Heart right ventricle (tissue), 16 donors: Measurements from ENCODE around the gene GNA12. TPM values are rescaled to one million over a fixed set of nuclear protein-coding genes. Genes with fewer than 3 reads are reported as not detected.

Experiments used
- ATAC-seq, 8 donors: fragments of 200-7000 bp; cut with Tn5 transposase; one replicate each; pipeline ENCODE4 v1.9.1; 2020; ENCODE audit warnings: mild to moderate bottlenecking in 8 of 8, moderate library complexity in 8 of 8, moderate number of reproducible peaks in 1 of 8
- DNase-seq, 2 donors: peaks; one replicate each; pipeline ENCODE4 v3.0.0-alpha.2; 2020
- H3K27ac ChIP-seq, 10 donors: fragments of 200-600 bp; sonication (generic) in 2 of 10; one replicate each; pipeline versions ENCODE4 v1.5.0 to v1.8.0; 2020 to 2022; ENCODE audit warnings: mild to moderate bottlenecking in 3 of 10
- H3K27me3 ChIP-seq, 7 donors: fragments of 200-600 bp; one replicate each; pipeline ENCODE4 v1.8.0; 2021 to 2022; ENCODE audit warnings: mild to moderate bottlenecking in 2 of 7
- H3K36me3 ChIP-seq, 9 donors: fragments of 200-600 bp; sonication (generic) in 1 of 9; one replicate each; pipeline versions ENCODE4 v1.5.0 to v1.8.0; 2020 to 2022; ENCODE audit warnings: mild to moderate bottlenecking in 2 of 9
- H3K4me1 ChIP-seq, 9 donors: fragments of 200-600 bp; sonication (generic) in 1 of 9; one replicate each; pipeline versions ENCODE4 v1.5.0 to v1.8.0; 2020 to 2022; ENCODE audit warnings: mild to moderate bottlenecking in 4 of 9
- H3K4me3 ChIP-seq, 10 donors: fragments of 200-600 bp; sonication (generic) in 2 of 10; one replicate each; pipeline versions ENCODE4 v1.5.0 to v1.8.0; 2020 to 2022; ENCODE audit warnings: mild to moderate bottlenecking in 7 of 10, moderate library complexity in 2 of 10
- H3K9me3 ChIP-seq, 11 donors: fragments of 200-600 bp in 10 of 11; sonication (generic) in 2 of 11; one replicate each; pipeline versions ENCODE4 v1.5.0 to v1.8.0; 2013 to 2022; ENCODE audit warnings: mild to moderate bottlenecking in 2 of 11, control low read depth in 1 of 11, moderate library complexity in 1 of 11
- CTCF ChIP-seq, 9 donors: fragments of 200-600 bp; sonication (generic) in 2 of 9; IDR thresholded peaks; one replicate each; pipeline versions ENCODE4 v1.5.0 to v1.8.0; 2021 to 2022; ENCODE audit warnings: antibody characterized with exemption in 9 of 9, mild to moderate bottlenecking in 5 of 9, moderate library complexity in 1 of 9
- WGBS, 2 donors: extraction: QIAGEN DNeasy Blood & Tissue Kit; methylation state at CpG; one replicate each; pipeline ENCODE4 v1.1.7; 2013; ENCODE audit warnings: inconsistent platforms in 1 of 2; 5-methylcytosine and 5-hydroxymethylcytosine counted together
- intact Hi-C, 10 donors: fragments of 100-400 bp; cut with DNase I; formaldehyde crosslinking; loops; one replicate each; pipeline versions ENCODE4 v1.11.1 to v1.14.2; 2022
- polyA plus RNA-seq, 2 donors: library from polyadenylated mRNA; stranded (reverse); fragments of 200-250 nt; gene quantifications; one replicate each; pipeline ENCODE4 v1.2.3, GENCODE V29; 2013
- total RNA-seq, 10 donors: library from RNA; stranded (reverse); fragmentation: NEBNext Ultra II Directional in 3 of 10; extraction: Animal tissue kit (Norgen Biotek cat#: 25700) in 3 of 10; gene quantifications; one replicate each; pipeline versions ENCODE4 v1.2.1 to v1.2.4, GENCODE V29; 2021 to 2023
- donor health status: Arrhythmogenic right ventricular cardiomyopathy.
- donor health status: ischemic (EF 13 %, LVEDD 7.1; RV severe dilation, severe dysfunction).
- donor health status: healthy with polysubstance abuse.
- donor health status: DM: no; HTN: yes; CAD: no.
- donor health status: DM: no; HTN: no; CAD: no.
- donor health status: ischemic (EF 25% LVEDD 6.9; RV normal size, moderate dysfunction).
- donor health status: ischemic (EF 25% LVEDD 5.7; RV mildly dilated, moderate dysfunction).
- donor health status: healthy.
- donor health status: DM: yes; HTN: yes; CAD: no.
- donor health status: Ischemic cardiomyopathy.
- donor health status: ischemic (EF 35%, LVEDD 5.7; RV mildly dilated, moderate dysfunction).
- donor health status: nonischemic (EF 11% LVEDD 7.7; RV severe dilation, severe dysfunction).
- donor health status: DM: yes; HTN: yes; CAD: no.
- donor health status: PGD.
- donor health status: ischemic (EF 29% LVEDD 5.4; RV normal size, mild dysfunction).
- donor health status: nonischemic (EF 23%, LVEDD 6.1; RV moderate dilation, normal function).

GNA12 gene
- total and polyA plus RNA-seq, 12 donors: 6.4 to 46.4 (median 33.9) TPM

GRCh38 chr7:2832461-2832860 lies 11.6 kb downstream of the GNA12 start:
- peaks cover 3 to 43% (median 27%) of the 10 kb centered on the region in 9 donors for H3K4me1 ChIP-seq
- peak in 1 of 8 donors; percentile 9 for ATAC-seq
- H3K4me3 ChIP-seq: no peak overlapping the region
- 97 to 98% methylated on average over 12 of the region's 12 CpGs for WGBS, 2 donors
- no peaks in the 10 kb centered on the region for H3K9me3 ChIP-seq
- peaks cover 0 to 34% (median 0%) of the 10 kb centered on the region in 9 donors for H3K36me3 ChIP-seq
- DNase-seq: no peak
- H3K27ac ChIP-seq: no peak overlapping the region
- H3K27me3 ChIP-seq: no peaks in the 10 kb centered on the region
- intact Hi-C loops: loop anchor here in 1 of 10 donors (10.0 kb wide), 1 partner anchor 68 kb away; no protein-coding TSS in a partner anchor
- no peak for TF ChIP-seq CTCF (IDR thresholded peaks at IDR 0.05)

GRCh38 chr7:2830609-2831376 lies 13.3 kb downstream of the GNA12 start:
- intact Hi-C loops: loop anchor here in 1 of 10 donors (10.0 kb wide), 1 partner anchor 66 kb away; no protein-coding TSS in a partner anchor
- Histone ChIP-seq H3K4me3 (no peak overlapping the region), H3K9me3 (no peaks in the 10 kb centered on the region), H3K27me3 (no peaks in the 10 kb centered on the region), H3K4me1 (peaks cover 3 to 40% (median 23%) of the 10 kb centered on the region in 9 donors), H3K36me3 (peaks cover 0 to 27% (median 0%) of the 10 kb centered on the region in 9 donors), H3K27ac (no peak overlapping the region)
- DNase-seq (no peak), ATAC-seq (no peak)
- no peak for TF ChIP-seq CTCF (IDR thresholded peaks at IDR 0.05)
- 64 to 67% methylated on average over 8 of the region's 8 CpGs for whole genome bisulfite sequencing, 2 donors

GRCh38 chr7:2829040-2829439 lies 15.1 kb downstream of the GNA12 start:
- H3K27ac ChIP-seq: peak overlapping the region in 1 of 10 donors; percentile 14
- ATAC-seq (no peak), DNase-seq (no peak)
- intact Hi-C loops: no loop called here
- H3K9me3 ChIP-seq: no peaks in the 10 kb centered on the region
- no peak for TF ChIP-seq CTCF (IDR thresholded peaks at IDR 0.05)
- 90 to 92% methylated on average over 5 of the region's 5 CpGs for WGBS, 2 donors
- H3K36me3 ChIP-seq: peaks cover 0 to 10% (median 0%) of the 10 kb centered on the region in 9 donors
- H3K4me3 ChIP-seq: no peak overlapping the region
- H3K4me1 ChIP-seq: peaks cover 7 to 57% (median 40%) of the 10 kb centered on the region in 9 donors
- no peaks in the 10 kb centered on the region for H3K27me3 ChIP-seq

- H3K4me3 ChIP-seq: no peak overlapping the region
These were observed 17.3 kb downstream of the GNA12 start for GRCh38 chr7:2826771-2827170.

More at GRCh38 chr7:2826771-2827170, 17.3 kb downstream of the GNA12 start:
- no peak for TF ChIP-seq CTCF (IDR thresholded peaks at IDR 0.05)
- DNase-seq: no peak
- H3K4me1 ChIP-seq: peaks cover 11 to 67% (median 46%) of the 10 kb centered on the region in 9 donors
- no peak for ATAC-seq
- intact Hi-C loops: no loop called here
- WGBS, 2 donors: 89 to 93% methylated on average over 2 of the region's 2 CpGs
- no peak overlapping the region for H3K27ac ChIP-seq
- H3K36me3 ChIP-seq: peaks cover 0 to 3% (median 0%) of the 10 kb centered on the region in 9 donors
- no peaks in the 10 kb centered on the region for H3K9me3 ChIP-seq
- H3K27me3 ChIP-seq: no peaks in the 10 kb centered on the region
